GM19438 (cell line): ENCODE measurements around the gene TPM1.
"Not testable (repeated sequence)": the region's sequence is repeated elsewhere in the genome, so short reads cannot be mapped to it uniquely, and the experiment has no call there.

ENCODE experiments used
- ATAC-seq: cut with Tn5 transposase; IDR thresholded peaks from one replicate; pipeline ENCODE4 v1.9.1; 2021; ENCODE audit warnings: low read depth; ENCODE audit not compliant: unreplicated experiment

Gene TPM1

DNA sequence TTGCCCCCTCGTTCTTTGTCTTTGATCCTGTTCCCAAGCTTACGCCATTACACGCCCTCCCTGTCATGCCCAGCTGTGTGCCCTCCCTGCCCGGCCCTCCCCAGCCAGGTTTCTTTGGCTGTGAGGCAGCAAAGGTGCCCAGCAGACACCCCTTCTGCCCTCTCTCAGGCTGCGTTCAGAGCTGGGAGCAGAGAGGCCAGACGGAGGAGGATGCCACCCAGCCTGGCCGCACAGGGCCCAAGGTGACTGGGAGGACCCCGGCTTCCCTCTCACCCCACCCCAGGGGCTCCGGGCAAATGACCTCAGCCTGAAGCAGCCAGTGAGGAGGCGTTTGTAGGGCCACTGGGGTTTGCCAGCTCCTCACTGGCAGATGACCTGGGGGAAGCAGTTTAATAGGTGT, 48.3 kb downstream of the TPM1 start:
- no peak for ATAC-seq

DNA sequence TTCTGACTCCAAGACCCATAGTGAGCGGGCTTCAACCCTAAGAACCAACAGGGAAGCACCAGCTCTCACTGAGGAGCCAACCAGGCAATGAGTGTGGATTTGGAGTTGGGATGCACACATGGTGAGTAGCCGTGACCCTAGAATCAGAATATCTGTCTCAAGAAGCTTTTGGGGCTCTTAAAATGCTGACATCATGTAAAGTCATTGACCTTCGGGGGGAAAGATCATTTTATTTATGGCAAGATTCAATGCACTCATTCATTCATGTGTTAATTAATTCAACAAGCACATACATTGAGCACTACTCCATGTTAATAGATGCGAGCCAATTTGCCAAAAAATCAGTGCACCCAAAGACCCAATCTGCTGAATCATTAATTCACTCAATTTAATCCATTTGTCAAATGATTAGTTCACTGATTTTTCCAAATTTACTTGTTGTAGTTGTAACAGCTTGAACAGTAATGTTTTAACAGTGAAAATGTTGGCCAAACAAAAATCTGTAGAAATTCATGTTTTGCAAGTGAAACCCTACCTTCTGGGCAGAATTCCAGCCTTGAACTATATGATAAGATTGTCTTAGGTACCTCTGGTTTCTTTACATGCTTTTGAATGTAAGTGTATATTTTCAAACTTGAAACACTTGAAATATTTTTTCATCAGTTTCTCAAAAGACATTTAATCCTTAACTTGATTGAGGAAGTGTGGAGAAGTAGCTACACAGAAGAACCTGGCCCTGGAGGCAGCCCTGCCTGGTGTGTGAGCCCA, 49.3 kb downstream of the TPM1 start:
- ATAC-seq, result no peak

DNA sequence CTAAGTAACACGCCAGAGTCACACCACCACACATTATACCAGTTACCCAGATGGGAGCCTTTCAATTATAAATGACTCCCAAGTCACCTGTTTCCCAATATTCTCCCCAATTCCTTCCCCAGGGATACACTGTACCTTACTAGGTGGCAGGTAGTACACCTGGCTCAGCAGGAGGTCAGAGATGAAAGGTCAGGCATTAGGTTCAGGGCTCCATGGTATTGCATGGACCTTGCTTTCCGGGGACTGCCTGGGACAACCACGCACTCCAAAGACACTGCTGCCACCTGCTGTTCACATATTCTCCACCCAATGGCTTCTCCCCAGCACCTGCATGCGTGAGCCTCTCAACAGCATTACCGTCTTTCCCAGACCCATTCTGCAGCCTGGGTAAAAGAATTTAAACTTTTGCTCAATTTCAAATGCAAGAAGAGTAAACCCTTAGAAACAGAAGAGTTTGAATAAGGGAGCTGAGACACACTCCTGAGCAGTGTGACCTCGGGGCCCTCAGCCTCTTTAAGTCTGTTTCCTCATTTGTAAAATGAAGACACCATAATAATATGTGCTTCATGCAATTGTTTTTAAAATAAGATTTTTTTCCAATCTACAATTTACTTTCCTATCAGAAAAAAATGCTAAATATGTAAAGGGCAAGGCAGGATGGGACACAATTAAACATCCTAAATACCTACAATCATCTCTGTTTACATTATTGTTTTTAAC, 51.1 kb downstream of the TPM1 start:
- ATAC-seq, result no peak

DNA sequence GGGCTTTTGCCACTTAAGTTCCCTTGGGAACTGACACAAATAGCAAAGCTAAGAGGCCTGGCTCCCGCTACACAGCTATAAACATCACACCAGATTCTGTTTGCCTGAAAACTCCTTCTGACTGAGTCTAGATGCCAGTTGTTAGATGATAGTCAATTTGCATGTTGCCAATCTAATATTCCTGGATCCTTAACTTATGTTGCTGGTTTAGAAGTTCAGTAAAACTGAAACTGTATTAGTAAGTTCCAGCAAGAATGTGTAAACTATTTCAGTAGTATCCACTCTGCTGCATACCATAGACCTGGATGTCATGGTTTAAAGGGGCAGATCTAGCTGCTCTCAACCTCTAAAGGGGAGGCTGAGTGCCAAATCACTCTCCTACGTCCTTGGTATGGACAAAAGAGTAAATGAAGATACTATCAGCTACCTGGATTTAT, 52.0 kb downstream of the TPM1 start:
- no peak for ATAC-seq

DNA sequence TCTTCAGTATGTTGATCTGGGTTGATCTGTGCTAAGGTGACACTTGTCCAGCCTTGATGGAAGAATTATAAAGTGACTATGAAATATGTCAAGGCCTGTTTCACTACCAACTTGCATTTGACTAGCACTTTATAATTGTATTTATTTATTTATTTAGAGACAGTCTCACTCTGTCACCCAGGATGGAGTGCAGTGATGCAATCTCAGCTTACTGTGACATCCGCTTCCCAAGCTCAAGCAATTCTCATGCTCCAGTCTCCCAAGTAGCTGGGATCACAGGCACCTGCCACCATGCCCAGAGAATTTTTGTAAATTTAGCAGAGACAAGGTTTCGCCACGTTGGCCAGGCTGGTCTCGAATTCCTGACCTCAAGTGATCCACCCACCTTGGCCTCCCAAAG, 53.6 kb downstream of the TPM1 start:
- ATAC-seq, result no peak

DNA sequence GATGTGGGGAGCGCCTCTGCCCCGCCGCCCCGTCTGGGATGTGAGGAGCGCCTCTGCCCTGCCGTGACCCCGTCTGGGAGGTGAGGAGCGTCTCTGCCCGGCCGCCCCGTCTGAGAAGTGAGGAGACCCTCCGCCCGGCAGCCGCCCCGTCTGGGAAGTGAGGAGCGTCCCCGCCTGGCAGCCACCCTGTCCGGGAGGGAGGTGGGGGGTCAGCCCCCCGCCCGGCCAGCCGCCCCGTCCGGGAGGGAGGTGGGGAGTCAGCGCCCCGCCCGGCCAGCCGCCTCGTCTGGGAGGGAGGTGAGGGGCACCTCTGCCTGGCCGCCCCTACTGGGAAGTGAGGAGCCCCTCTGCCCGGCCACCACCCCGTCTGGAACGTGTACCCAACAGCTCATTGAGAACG, 56.4 kb downstream of the TPM1 start:
- ATAC-seq, result not testable (repeated sequence)

DNA sequence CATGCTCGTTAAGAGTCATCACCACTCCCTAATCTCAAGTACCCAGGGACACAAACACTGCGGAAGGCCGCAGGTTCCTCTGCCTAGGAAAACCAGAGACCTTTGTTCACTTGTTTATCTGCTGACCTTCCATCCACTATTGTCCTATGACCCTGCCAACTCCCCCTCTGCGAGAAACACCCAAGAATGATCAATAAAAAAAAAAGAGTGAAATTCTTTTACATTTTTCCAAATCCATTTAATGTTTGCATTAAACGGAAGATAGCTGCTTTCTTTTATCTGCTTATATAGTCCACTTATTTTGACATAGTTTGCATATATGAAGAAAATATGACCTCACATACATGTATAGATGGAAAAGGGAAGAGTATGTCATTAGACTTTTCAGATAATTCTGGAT, 57.0 kb downstream of the TPM1 start:
- ATAC-seq, result not testable (repeated sequence)

DNA sequence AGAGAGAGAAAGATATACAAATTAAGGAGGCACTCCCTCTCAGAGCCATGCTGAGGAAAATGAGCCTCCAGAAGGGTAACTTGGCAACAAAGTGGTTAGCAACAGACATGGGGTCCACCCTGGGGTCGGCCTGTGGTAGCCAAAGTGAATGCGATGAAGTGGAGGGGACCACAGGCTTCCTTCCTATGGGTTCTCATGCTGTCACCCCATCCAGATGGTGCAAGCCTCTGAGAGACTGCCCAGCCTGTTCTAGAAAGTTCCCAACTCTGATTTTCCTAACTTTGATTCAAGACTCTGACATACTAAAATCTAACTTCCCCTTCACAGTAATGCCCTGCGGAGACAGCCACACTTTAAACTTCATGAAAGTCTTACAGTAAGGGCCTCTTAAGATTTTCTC, 60.9 kb downstream of the TPM1 start:
- ATAC-seq, result no peak

DNA sequence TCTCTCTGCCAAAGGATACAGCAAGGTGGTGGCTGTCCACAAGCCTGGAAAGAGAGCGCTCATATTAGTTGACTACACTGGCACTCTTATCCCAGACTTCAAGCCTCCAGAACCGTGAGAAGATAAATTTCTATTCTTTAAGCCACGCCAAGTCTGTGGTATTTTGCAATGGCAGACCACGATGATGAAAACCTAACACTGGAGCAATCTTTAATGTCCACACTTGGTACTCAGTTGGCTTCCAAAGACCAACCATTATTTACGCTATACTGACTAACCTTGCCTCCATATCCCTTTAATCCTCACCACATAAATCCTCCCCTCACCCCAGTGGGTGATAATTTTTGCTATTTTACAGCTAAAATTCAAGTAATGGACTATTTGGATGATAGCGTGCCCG, 62.2 kb downstream of the TPM1 start:
- no peak for ATAC-seq

DNA sequence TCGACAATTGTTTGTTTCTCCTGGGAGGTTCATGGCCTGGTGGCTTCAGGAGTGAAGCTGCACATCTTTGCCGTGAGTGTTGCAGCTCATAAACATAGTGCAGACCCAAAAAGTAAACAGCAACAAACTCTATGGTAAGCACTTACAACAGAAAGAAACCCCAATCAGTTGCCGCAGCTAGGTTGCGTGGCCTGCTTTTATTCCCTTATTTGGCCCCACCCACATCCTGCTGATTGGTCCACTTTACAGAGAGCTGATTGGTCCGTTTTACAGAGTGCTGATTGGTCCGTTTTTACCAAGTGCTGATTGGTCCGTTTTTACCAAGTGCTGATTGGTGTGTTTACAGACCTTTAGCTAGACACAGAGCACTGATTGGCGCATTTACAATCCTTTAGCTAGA, 62.8 kb downstream of the TPM1 start:
- ATAC-seq, result not testable (repeated sequence)

DNA sequence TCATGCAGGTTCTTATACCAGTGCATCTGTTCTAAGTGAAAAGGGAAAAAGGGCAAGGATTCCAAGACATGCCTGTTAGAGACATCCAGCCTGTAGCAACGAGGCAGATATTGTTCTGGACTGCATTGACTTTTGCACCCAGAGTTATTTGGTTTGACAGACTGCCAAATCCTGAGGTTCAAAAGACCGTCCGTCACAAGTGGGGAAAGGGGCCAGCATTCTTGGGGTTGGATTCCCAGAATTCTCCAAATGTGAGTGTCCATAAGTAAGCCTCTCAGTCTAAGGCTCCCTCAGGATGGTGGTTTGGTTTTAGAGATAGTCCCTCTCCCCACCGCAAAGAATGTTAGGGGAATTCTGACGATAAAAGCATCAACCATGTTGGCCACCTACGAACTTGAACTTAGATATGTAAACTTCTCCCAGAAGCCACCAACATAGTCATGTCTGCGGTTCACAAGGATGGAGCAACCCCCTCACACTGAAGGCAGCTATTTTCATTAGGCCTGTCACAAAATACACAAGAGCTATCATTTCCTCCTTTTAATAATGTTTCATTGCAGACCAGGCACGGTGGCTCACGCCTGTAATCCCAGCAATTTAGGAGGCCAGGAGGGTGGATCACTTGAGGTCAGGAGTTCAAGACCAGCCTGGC, 65.5 kb downstream of the TPM1 start:
- ATAC-seq, result no peak

DNA sequence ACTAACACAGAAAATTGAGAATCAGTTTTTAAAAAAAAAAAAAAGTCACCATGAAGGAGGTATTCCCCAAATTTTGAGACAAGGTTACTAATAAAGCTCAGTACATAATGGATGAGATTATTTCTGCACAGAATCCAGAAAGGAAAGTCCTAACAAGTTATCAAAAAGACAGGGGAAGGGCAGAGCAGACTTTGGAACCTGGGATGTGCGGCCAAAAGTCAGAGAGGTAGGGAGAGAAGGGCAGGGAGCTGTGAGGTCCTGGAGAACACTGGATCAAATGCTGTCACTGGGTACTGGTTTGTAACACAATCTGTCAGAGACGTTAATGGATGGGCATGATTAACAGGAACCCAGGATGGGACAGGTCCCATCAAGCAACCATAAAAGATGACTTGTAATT, 67.0 kb downstream of the TPM1 start:
- no peak for ATAC-seq

DNA sequence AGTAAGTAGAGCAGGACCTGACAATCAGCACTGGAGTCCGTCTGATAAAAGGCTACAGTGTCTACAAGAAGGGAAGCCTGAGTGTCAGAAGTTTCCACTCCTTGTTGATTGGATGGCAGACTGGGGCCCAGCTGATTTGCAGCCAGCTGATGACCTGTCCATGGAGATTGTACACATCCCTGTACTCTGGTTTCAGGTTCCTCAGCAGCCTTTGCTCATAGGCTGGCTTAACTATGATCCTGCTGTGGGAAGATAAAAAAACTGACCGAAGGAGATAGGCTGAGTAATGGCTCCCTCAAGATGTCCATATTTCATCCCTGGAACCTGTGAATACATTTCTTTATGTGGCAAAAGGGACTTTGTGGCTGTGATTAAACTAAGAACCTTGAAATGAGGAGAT, 67.4 kb downstream of the TPM1 start:
- no peak for ATAC-seq

DNA sequence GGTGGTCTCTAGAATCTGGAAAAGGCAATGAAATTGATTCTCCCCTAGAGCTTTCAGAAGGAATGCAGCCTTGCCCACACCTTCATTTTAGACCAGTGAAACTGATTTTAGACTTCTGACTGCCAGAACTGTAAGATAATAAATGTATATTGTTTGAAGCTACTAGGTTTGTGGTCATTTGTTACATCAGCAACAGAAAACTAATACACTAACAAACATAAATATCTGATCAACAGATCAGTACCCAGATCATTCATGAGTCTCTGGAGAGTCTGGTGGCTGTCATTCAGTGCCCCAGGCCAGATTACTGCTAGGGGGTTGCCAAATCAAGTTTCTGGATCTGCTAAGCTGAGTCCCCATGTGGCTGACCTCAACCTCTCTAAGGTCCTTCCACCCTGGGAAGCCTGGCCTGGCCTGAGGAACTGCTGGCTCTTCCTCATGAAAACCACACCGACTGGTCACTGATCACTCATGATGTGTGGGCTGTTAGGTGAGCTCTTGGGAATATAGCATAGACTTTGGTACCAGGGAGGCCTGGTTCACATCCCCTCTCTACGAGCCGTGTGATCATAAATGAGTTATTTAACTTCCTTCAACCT, 68.0 kb downstream of the TPM1 start:
- ATAC-seq, result no peak

DNA sequence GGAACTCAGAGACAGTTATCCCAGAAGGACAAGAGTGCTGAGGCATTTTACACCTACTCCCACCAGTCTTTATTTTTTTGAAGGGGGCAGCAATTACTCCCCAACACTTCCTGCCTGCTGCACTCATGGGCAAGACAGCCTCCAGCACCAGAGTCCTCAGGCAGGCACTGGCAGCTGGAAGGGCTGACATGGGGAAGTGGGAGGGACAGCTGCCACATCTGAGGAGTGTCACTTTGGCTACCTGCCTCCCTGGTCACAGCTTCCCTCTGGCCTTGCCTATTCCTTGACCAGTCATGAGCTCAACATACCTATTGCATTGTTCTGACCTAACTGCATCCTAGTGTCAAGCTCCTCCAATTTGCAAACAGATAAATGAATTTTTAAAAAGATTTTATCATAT, 68.9 kb downstream of the TPM1 start:
- ATAC-seq, result no peak

DNA sequence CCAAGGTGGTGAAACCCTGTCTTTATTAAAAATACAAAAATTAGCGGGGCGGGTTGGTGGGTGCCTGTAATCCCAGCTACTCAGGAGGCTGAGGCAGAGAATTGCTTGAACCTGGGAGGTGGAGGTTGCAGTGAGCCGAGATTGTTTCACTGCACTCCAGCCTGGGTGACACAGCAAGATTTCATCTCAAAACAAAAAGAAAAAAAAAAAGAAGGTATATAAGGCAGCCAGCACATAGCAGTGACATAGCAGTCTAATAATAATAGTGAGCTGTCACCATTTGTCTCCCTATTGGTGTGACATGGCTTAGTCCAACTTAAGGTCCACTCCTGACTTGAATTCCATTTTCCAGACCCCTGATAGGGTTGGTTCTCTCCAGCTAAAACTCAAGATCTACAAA, 70.3 kb downstream of the TPM1 start:
- no peak for ATAC-seq

DNA sequence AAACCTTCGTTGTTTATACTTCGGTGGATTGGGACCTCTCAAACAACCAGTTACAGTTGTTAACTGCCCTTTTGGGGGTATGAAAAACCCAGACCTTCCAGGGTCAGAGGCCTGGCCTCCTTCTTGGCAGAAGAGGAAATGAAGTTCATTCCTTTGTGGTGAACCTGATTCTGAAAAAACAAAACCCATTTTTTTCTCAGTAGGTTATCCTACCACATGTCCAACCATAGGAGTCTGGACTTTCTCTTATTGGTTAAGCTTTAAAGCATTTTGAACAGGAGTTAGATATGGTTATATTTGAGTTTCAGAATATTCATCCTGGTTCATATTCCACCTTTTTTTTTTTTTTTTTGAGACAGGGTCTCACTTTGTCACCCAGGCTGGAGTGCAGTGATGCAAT, 71.9 kb downstream of the TPM1 start:
- ATAC-seq, result no peak
